MCF 10A (cell line): ENCODE results near the gene DCBLD1. TPM values are rescaled to one million over a fixed set of nuclear protein-coding genes. Genes with fewer than 3 reads are reported as not detected.

Source experiments
- BruUV-seq: library from RNA; stranded (reverse); fragments of 400-500 nt; replicated peaks from 2 replicates; lab custom pipeline; 2021; lab: Mats Ljungman, UMichigan
- CTCF ChIA-PET: fragments of 300-600 bp; sonication (Branson Sonifier 250); formaldehyde crosslinking; extraction: SDS; loops from one replicate; lab custom pipeline; 2021; ENCODE audit warnings: antibody characterized with exemption, inconsistent platforms; lab: Yijun Ruan, JAX
- POLR2A ChIA-PET: fragments of 300-600, 350-650 bp; sonication (Branson Sonifier 250); formaldehyde crosslinking; extraction: SDS; loops from one replicate; lab custom pipeline; 2020; ENCODE audit warnings: antibody characterized with exemption, inconsistent platforms; lab: Yijun Ruan, JAX
- DNase-seq: peaks from one replicate; pipeline ENCODE4 v3.0.0-alpha.2; 2018; ENCODE audit not compliant: unreplicated experiment
- H3K27ac Mint-ChIP-seq: one replicate; pipeline ENCODE4 v1.8.0; 2022; ENCODE audit warnings: mild to moderate bottlenecking, low read depth, mixed read lengths; ENCODE audit not compliant: unreplicated experiment
- H3K27me3 Mint-ChIP-seq: one replicate; pipeline ENCODE4 v1.8.0; 2022; ENCODE audit warnings: mixed read lengths; ENCODE audit not compliant: insufficient read depth, unreplicated experiment
- H3K36me3 Mint-ChIP-seq: one replicate; pipeline ENCODE4 v1.8.0; 2022; ENCODE audit warnings: mild to moderate bottlenecking, moderate library complexity, mixed read lengths; ENCODE audit not compliant: insufficient read depth, unreplicated experiment
- H3K4me1 Mint-ChIP-seq: one replicate; pipeline ENCODE4 v1.8.0; 2022; ENCODE audit warnings: mixed read lengths; ENCODE audit not compliant: insufficient read depth, unreplicated experiment
- H3K4me3 Mint-ChIP-seq: one replicate; pipeline ENCODE4 v1.8.0; 2022; ENCODE audit warnings: mild to moderate bottlenecking, moderate library complexity, mixed read lengths; ENCODE audit not compliant: unreplicated experiment
- H3K9me3 Mint-ChIP-seq: one replicate; pipeline ENCODE4 v1.8.0; 2022; ENCODE audit warnings: mixed read lengths; ENCODE audit not compliant: unreplicated experiment
- intact Hi-C: fragments of 100-400 bp; cut with micrococcal nuclease; formaldehyde crosslinking; loops from 2 replicates; pipeline ENCODE4 v1.14.1; 2022
- total RNA-seq: library from RNA; stranded (reverse); gene quantifications from 2 replicates; pipeline ENCODE4 v1.2.3, GENCODE V29; 2022
- TF ChIP-seq, protein P1 (sequence below): fragments of 200-600 bp; IDR thresholded peaks from one replicate; pipeline ENCODE4 v1.8.0; 2022; ENCODE audit warnings: antibody characterized with exemption, mild to moderate bottlenecking; ENCODE audit not compliant: unreplicated experiment

DCBLD1 gene
- total RNA-seq, 1 experiment from 2014 or later, result 25.4 TPM

DNA sequence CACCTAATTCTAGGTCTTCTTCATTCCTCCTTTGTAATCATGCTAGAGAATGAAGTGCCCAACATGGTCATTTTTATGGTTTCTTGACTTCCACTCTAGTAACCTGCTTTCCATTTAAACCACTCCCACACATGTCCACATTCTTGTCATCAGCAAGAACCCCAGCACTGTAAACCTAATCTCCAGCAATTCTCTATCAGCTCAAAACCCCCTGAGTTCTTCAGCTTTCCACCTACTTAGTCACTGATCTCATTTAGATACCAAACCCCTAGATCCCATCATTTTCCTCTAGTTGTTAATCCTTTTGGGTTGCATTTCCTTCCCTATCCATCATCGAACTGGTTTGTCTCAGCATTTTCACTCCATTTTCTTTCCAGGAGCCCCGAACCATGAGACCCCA, 70.1 kb downstream of the DCBLD1 start:
- Mint-ChIP-seq H3K9me3 (no peaks in the 10 kb centered on the region), H3K27me3 (no peaks in the 10 kb centered on the region), H3K36me3 (peaks cover 29% of the 10 kb centered on the region), H3K4me3 (no peak overlapping the region), H3K4me1 (peaks cover 18% of the 10 kb centered on the region), H3K27ac (no peak overlapping the region)
- ChIA-PET CTCF (interaction anchor here (0.6 to 1.5 kb wide), 6 partner anchors 8 to 209 kb away, joined by 3 to 14 read pairs (median 3); no protein-coding TSS in a partner anchor), POLR2A (interaction anchor here (0.6 to 1.2 kb wide), 2 partner anchors 70 to 161 kb away, joined by 3 read pairs; no protein-coding TSS in a partner anchor)
- TF ChIP-seq, protein P1, sequence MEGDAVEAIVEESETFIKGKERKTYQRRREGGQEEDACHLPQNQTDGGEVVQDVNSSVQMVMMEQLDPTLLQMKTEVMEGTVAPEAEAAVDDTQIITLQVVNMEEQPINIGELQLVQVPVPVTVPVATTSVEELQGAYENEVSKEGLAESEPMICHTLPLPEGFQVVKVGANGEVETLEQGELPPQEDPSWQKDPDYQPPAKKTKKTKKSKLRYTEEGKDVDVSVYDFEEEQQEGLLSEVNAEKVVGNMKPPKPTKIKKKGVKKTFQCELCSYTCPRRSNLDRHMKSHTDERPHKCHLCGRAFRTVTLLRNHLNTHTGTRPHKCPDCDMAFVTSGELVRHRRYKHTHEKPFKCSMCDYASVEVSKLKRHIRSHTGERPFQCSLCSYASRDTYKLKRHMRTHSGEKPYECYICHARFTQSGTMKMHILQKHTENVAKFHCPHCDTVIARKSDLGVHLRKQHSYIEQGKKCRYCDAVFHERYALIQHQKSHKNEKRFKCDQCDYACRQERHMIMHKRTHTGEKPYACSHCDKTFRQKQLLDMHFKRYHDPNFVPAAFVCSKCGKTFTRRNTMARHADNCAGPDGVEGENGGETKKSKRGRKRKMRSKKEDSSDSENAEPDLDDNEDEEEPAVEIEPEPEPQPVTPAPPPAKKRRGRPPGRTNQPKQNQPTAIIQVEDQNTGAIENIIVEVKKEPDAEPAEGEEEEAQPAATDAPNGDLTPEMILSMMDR, result no peak
- intact Hi-C loops, result no loop called here
- DNase-seq, result no peak
- no TSS peak for BruUV-seq

DNA sequence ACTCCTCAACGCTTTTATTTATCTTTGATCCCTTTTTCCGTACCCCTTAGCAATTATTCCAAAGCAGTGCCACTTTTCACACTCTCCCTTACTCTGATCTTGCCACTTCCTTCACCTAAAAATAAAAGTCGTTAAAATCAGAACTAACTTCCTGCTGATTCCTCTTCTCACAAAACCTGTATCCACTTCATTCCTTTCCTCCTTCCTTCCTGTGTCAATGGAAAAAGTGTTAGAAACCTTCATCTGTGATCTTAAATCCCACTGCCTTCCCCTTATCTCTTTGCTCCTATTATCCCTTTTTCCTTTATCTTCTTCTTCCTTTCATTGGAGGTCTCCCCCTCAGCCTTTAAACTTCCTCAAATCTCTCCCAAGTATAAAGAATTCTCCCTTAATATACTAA, 70.7 kb downstream of the DCBLD1 start:
- no peaks in the 10 kb centered on the region for H3K27me3 Mint-ChIP-seq
- TF ChIP-seq, protein P1, result no peak
- peaks cover 18% of the 10 kb centered on the region for H3K4me1 Mint-ChIP-seq
- intact Hi-C loops, result no loop called here
- CTCF ChIA-PET, result interaction anchor here (0.7 to 1.5 kb wide), 2 partner anchors 57 to 103 kb away, joined by 3 to 14 read pairs; no protein-coding TSS in a partner anchor
- no peak overlapping the region for H3K4me3 Mint-ChIP-seq
- POLR2A ChIA-PET, result interaction anchor here (0.6 to 1.2 kb wide), 3 partner anchors 26 to 161 kb away, joined by 3 to 4 read pairs (median 3); no protein-coding TSS in a partner anchor
- no TSS peak for BruUV-seq
- H3K36me3 Mint-ChIP-seq, result peaks cover 30% of the 10 kb centered on the region
- no peak for DNase-seq
- H3K27ac Mint-ChIP-seq, result no peak overlapping the region
- H3K9me3 Mint-ChIP-seq, result no peaks in the 10 kb centered on the region

DNA sequence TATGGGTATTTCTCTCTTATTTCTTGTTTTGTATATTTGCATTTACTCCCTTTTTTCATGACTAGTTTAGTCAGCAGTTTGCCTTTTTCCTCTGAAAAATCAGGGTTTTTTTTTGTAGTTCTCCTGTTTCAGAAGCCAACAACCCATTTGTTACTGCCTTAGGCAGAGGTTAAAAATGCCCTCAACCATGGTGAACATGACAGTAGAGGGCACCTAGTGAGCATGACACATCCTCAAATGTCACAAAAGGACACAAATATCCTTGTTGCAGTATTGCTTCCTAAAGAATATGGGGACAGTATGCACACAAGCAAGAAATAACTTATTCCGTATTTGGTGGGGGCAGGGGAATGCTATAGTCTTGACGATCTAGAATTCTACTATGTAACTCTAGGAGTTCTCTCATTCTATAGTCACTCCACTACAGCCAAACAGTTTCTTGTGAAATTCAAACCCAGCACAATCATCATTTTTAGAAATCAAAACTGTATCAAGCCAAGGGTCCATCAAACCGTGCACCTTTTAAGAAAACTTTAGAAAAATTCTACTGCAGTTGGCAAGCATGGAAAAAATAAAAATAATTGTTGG, 72.9 kb downstream of the DCBLD1 start:
- H3K9me3 Mint-ChIP-seq, result no peaks in the 10 kb centered on the region
- POLR2A ChIA-PET, result interaction anchor here (0.6 to 4.1 kb wide), 2 partner anchors 9 to 106 kb away, joined by 4 to 31 read pairs; no protein-coding TSS in a partner anchor
- H3K27ac Mint-ChIP-seq, result peak overlapping the region; percentile 60
- TF ChIP-seq, protein P1, result no peak
- DNase-seq, result peak; percentile 20
- no TSS peak for BruUV-seq
- CTCF ChIA-PET, result interaction anchor here (0.6 to 7.1 kb wide), 30 partner anchors 9 to 983 kb away, joined by 3 to 84 read pairs (median 5); partner anchors contain the start of gene ROS1
- intact Hi-C loops, result loop anchor here (5.0 kb wide), 1 partner anchor 47 kb away; the partner anchor contains the start of gene GOPC
- H3K4me1 Mint-ChIP-seq, result peaks cover 18% of the 10 kb centered on the region
- H3K27me3 Mint-ChIP-seq, result no peaks in the 10 kb centered on the region
- H3K36me3 Mint-ChIP-seq, result peaks cover 29% of the 10 kb centered on the region
- H3K4me3 Mint-ChIP-seq, result no peak overlapping the region

DNA sequence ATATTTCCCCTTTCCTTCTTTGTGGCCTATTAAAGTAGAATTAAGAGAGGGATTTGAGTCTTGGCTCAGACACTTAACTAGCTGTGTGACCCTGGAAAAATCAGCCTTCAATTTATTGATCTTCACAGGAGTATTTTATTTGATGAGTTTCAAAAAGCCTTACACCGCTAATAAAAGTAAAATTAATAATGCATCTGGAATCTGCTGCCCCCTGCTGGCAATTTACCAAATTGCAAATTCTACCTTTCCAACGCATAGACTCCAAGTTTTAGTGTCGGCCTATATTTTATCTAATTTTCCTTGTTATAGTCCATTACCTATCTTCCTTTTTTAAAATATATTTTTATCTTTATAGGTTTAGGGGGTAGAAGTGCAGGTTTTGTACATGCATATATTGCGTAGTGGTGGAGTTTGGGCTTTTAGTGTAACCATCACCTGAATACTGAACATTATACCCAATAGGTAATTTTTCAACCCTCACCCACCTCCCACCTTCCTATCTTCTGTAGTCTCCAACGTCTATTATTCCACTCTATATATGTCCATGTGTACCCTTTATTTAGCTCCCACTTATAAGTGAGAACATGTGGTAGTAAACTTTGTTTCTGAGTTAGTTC, 73.5 kb downstream of the DCBLD1 start:
- no peaks in the 10 kb centered on the region for H3K27me3 Mint-ChIP-seq
- intact Hi-C loops, result loop anchor here (1.0 to 5.0 kb wide), 5 partner anchors 46 to 209 kb away; partner anchors contain the start of gene GOPC
- BruUV-seq, result TSS peak; percentile 7
- no peak overlapping the region for H3K4me3 Mint-ChIP-seq
- CTCF ChIA-PET, result interaction anchor here (0.6 to 7.1 kb wide), 33 partner anchors 9 to 983 kb away, joined by 3 to 84 read pairs (median 4); no protein-coding TSS in a partner anchor
- no peak overlapping the region for H3K27ac Mint-ChIP-seq
- TF ChIP-seq, protein P1, result peak; percentile 75
- peak; percentile 67 for DNase-seq
- peaks cover 22% of the 10 kb centered on the region for H3K4me1 Mint-ChIP-seq
- POLR2A ChIA-PET, result interaction anchor here (0.6 to 4.1 kb wide), 4 partner anchors 8 to 130 kb away, joined by 3 to 31 read pairs (median 4); partner anchors contain the start of gene ROS1
- no peaks in the 10 kb centered on the region for H3K9me3 Mint-ChIP-seq
- H3K36me3 Mint-ChIP-seq, result peaks cover 35% of the 10 kb centered on the region
